ENCODE results near the gene ATXN1.
"Not testable (repeated sequence)": the region's sequence is repeated elsewhere in the genome, so short reads cannot be mapped to it uniquely, and the experiment has no call there.

ATXN1 gene

GRCh38 chr6:16412982-16413381, 348.3 kb downstream of the ATXN1 start:
- DNase-seq (ENCODE audit: low read depth): no peak

GRCh38 chr6:16412171-16412570, 349.1 kb downstream of the ATXN1 start:
- no peak for DNase-seq (ENCODE audit: low read depth)

- DNase-seq (ENCODE audit: low read depth): peak; percentile 74
Observed at GRCh38 chr6:16409531-16410441, 351.5 kb downstream of the ATXN1 start.

- DNase-seq (ENCODE audit: low read depth): no peak
Observed at GRCh38 chr6:16408766-16409165, 352.5 kb downstream of the ATXN1 start.

GRCh38 chr6:16406966-16407365, 354.3 kb downstream of the ATXN1 start:
- DNase-seq (ENCODE audit: low read depth): no peak

GRCh38 chr6:16406538-16406937, 354.7 kb downstream of the ATXN1 start:
- not testable (repeated sequence) for DNase-seq (ENCODE audit: low read depth)

- peak; percentile 26 for DNase-seq (ENCODE audit: low read depth)
Observed at GRCh38 chr6:16405375-16405774, 355.9 kb downstream of the ATXN1 start.

- no peak for DNase-seq (ENCODE audit: low read depth)
Observed at GRCh38 chr6:16404456-16404855, 356.8 kb downstream of the ATXN1 start.

GRCh38 chr6:16403831-16404230, 357.4 kb downstream of the ATXN1 start:
- peak; percentile 21 for DNase-seq (ENCODE audit: low read depth)

- peak; percentile 51 for DNase-seq (ENCODE audit: low read depth)
Observed at GRCh38 chr6:16402581-16402900, 358.7 kb downstream of the ATXN1 start.

GRCh38 chr6:16400248-16400760, 361.0 kb downstream of the ATXN1 start:
- DNase-seq (ENCODE audit: low read depth): peak; percentile 50

- no peak for DNase-seq (ENCODE audit: low read depth)
Observed at GRCh38 chr6:16399695-16400094, 361.6 kb downstream of the ATXN1 start.

- no peak for DNase-seq (ENCODE audit: low read depth)
Observed at GRCh38 chr6:16399158-16399557, 362.1 kb downstream of the ATXN1 start.

- peak; percentile 86 for DNase-seq (ENCODE audit: low read depth)
Observed at GRCh38 chr6:16398587-16398986, 362.7 kb downstream of the ATXN1 start.

- DNase-seq (ENCODE audit: low read depth): peak; percentile 77
Observed at GRCh38 chr6:16397623-16398022, 363.6 kb downstream of the ATXN1 start.

GRCh38 chr6:16396497-16397319, 364.6 kb downstream of the ATXN1 start:
- DNase-seq (ENCODE audit: low read depth): no peak

GRCh38 chr6:16394632-16395031, 366.6 kb downstream of the ATXN1 start:
- DNase-seq (ENCODE audit: low read depth): no peak

GRCh38 chr6:16393326-16393725, 367.9 kb downstream of the ATXN1 start:
- DNase-seq (ENCODE audit: low read depth): no peak

GRCh38 chr6:16392010-16392409, 369.2 kb downstream of the ATXN1 start:
- DNase-seq (ENCODE audit: low read depth): peak; percentile 67

- peak; percentile 72 for DNase-seq (ENCODE audit: low read depth)
Observed at GRCh38 chr6:16391451-16391912, 369.8 kb downstream of the ATXN1 start.

- DNase-seq (ENCODE audit: low read depth): not testable (repeated sequence)
Observed at GRCh38 chr6:16390909-16391450, 370.3 kb downstream of the ATXN1 start.

- DNase-seq (ENCODE audit: low read depth): no peak
Observed at GRCh38 chr6:16389642-16390041, 371.6 kb downstream of the ATXN1 start.

Measured in EH (cell line).